Upper lobe of left lung (tissue), 4 donors: Measurements from ENCODE around the gene KLHL30.

Experiments used
- EP300 ChIP-seq, 4 donors: sonication (generic); formaldehyde crosslinking; IDR thresholded peaks; one replicate each; pipeline ENCODE4 v1.5.1; 2017; ENCODE audit warnings: antibody characterized with exemption in 4 of 4, control low read depth in 2 of 4
- POLR2A ChIP-seq, 4 donors: fragments of 450-650 bp; IDR thresholded peaks; one replicate each; pipeline ENCODE4 v1.5.1; 2016 to 2017; ENCODE audit warnings: antibody characterized with exemption in 4 of 4, mild to moderate bottlenecking in 2 of 4
- POLR2AphosphoS5 ChIP-seq, 2 donors: sonication (generic); formaldehyde crosslinking; IDR thresholded peaks; one replicate each; pipeline ENCODE4 v1.5.1; 2017; ENCODE audit warnings: antibody characterized with exemption in 2 of 2
- TF ChIP-seq, protein P1 (sequence below), 6 experiments: fragments of 450-650 bp in 4 of 6; fragments of 200-600 bp in 2 of 6; sonication (generic) in 2 of 6; IDR thresholded peaks; one replicate each; pipeline ENCODE4 v1.5.1; 2016 to 2019; ENCODE audit warnings: antibody characterized with exemption in 6 of 6

GRCh38 chr2:238130111-238130695 lies 8.3 kb upstream of the KLHL30 start:
- TF ChIP-seq, protein P1, sequence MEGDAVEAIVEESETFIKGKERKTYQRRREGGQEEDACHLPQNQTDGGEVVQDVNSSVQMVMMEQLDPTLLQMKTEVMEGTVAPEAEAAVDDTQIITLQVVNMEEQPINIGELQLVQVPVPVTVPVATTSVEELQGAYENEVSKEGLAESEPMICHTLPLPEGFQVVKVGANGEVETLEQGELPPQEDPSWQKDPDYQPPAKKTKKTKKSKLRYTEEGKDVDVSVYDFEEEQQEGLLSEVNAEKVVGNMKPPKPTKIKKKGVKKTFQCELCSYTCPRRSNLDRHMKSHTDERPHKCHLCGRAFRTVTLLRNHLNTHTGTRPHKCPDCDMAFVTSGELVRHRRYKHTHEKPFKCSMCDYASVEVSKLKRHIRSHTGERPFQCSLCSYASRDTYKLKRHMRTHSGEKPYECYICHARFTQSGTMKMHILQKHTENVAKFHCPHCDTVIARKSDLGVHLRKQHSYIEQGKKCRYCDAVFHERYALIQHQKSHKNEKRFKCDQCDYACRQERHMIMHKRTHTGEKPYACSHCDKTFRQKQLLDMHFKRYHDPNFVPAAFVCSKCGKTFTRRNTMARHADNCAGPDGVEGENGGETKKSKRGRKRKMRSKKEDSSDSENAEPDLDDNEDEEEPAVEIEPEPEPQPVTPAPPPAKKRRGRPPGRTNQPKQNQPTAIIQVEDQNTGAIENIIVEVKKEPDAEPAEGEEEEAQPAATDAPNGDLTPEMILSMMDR (IDR thresholded peaks at IDR 0.05) = no peak
- TF ChIP-seq POLR2AphosphoS5 (IDR thresholded peaks at IDR 0.05) (no peak), POLR2A (IDR thresholded peaks at IDR 0.05) (no peak), EP300 (IDR thresholded peaks at IDR 0.05) (no peak)
